Cardiac fibroblast (primary cell): ENCODE data around the gene HEPACAM.

Source experiments
- DNase-seq, 2 donors: peaks; one replicate each; pipeline versions ENCODE4 v3.0.0 to v3.0.0-alpha.2; 2010; ENCODE audit warnings: low read depth in 2 of 2
- H3K4me3 ChIP-seq, 2 donors: replicated peaks in 1 of 2; 1 replicate in 1 of 2; 2 replicates in 1 of 2; pipeline ENCODE4 v1.5.1; 2011; ENCODE audit warnings: low read depth in 2 of 2, low read length in 2 of 2, mild to moderate bottlenecking in 2 of 2, moderate library complexity in 1 of 2
- CTCF ChIP-seq: IDR thresholded peaks from one replicate; pipeline ENCODE4 v1.5.1; 2011; ENCODE audit warnings: low read depth, mild to moderate bottlenecking, low read length, inconsistent platforms

HEPACAM gene

GRCh38 chr11:124915541-124916369, 20.1 kb downstream of the HEPACAM start:
- no peak overlapping the region for H3K4me3 ChIP-seq
- TF ChIP-seq CTCF, result no peak
- DNase-seq, result peak in 1 of 2 donors; percentile 79

GRCh38 chr11:124902616-124903015, 33.2 kb downstream of the HEPACAM start:
- H3K4me3 ChIP-seq, result no peak overlapping the region
- no peak for TF ChIP-seq CTCF
- peak in 1 of 2 donors; percentile 44 for DNase-seq

- peak overlapping the region in 1 of 2 donors; percentile 30 for H3K4me3 ChIP-seq
- no peak for TF ChIP-seq CTCF
- DNase-seq, result peak; percentile 81 to 96
Observed at GRCh38 chr11:124900464-124900863, 35.4 kb downstream of the HEPACAM start.

GRCh38 chr11:124899383-124900145, 36.3 kb downstream of the HEPACAM start:
- H3K4me3 ChIP-seq, result no peak overlapping the region
- DNase-seq, result peak in 1 of 2 donors; percentile 37
- no peak for TF ChIP-seq CTCF

GRCh38 chr11:124898711-124899110, 37.1 kb downstream of the HEPACAM start:
- no peak for TF ChIP-seq CTCF
- DNase-seq, result peak; percentile 81 to 96

GRCh38 chr11:124898263-124898680, 37.6 kb downstream of the HEPACAM start:
- H3K4me3 ChIP-seq, result no peak overlapping the region
- no peak for TF ChIP-seq CTCF
- peak; percentile 89 to 97 for DNase-seq

More at GRCh38 chr11:124898711-124899110, 37.1 kb downstream of the HEPACAM start:
- no peak overlapping the region for H3K4me3 ChIP-seq
